Neutrophil (primary cell): ENCODE data around the gene ABHD4.

Experiments used
- H3K27ac ChIP-seq: fragments of 200-600 bp; sonication (generic); 2 replicates; pipeline ENCODE4 v1.5.1; 2016; ENCODE audit warnings: mild to moderate bottlenecking, moderate library complexity
- H3K27me3 ChIP-seq: fragments of 200-600 bp; sonication (generic); 2 replicates; pipeline ENCODE4 v1.6.0; 2016; ENCODE audit warnings: mild to moderate bottlenecking
- H3K36me3 ChIP-seq: fragments of 200-600 bp; sonication (generic); 2 replicates; pipeline ENCODE4 v1.5.1; 2017
- H3K4me1 ChIP-seq, 2 experiments: fragments of 200-600 bp in 1 of 2; sonication (generic) in 1 of 2; 1 replicate in 1 of 2; 2 replicates in 1 of 2; pipeline versions ENCODE4 v1.5.1 to v1.6.1; 2013 to 2016; ENCODE audit warnings: low read depth in 1 of 2, low read length in 1 of 2, mild to moderate bottlenecking in 1 of 2, moderate library complexity in 1 of 2; ENCODE audit not compliant: control insufficient read depth in 1 of 2, insufficient read depth in 1 of 2
- H3K4me3 ChIP-seq, 2 experiments: fragments of 200-600 bp in 1 of 2; sonication (generic) in 1 of 2; 1 replicate in 1 of 2; 2 replicates in 1 of 2; pipeline ENCODE4 v1.5.1; 2013 to 2016; ENCODE audit warnings: low read depth in 1 of 2, low read length in 1 of 2, mild to moderate bottlenecking in 1 of 2, moderate library complexity in 1 of 2
- H3K9me3 ChIP-seq: fragments of 200-600 bp; sonication (generic); 2 replicates; pipeline ENCODE4 v1.5.1; 2016
- CTCF ChIP-seq: fragments of 200-600 bp; sonication (generic); IDR thresholded peaks from 2 replicates; pipeline ENCODE4 v1.5.1; 2016; ENCODE audit warnings: antibody characterized with exemption

Gene ABHD4

GRCh38 chr14:22626590-22626989 lies 28.5 kb downstream of the ABHD4 start:
- no peak for TF ChIP-seq CTCF
- Histone ChIP-seq H3K36me3 (no peaks in the 10 kb centered on the region), H3K27me3 (no peaks in the 10 kb centered on the region), H3K27ac (no peak overlapping the region), H3K4me3 (no peak overlapping the region), H3K4me1 (peaks cover 0 to 6% of the 10 kb centered on the region in 2 experiments), H3K9me3 (no peaks in the 10 kb centered on the region)

GRCh38 chr14:22627506-22628263 lies 29.6 kb downstream of the ABHD4 start:
- TF ChIP-seq CTCF: no peak
- no peaks in the 10 kb centered on the region for H3K9me3 ChIP-seq
- no peaks in the 10 kb centered on the region for H3K36me3 ChIP-seq
- H3K4me3 ChIP-seq: no peak overlapping the region
- no peaks in the 10 kb centered on the region for H3K27me3 ChIP-seq
- no peak overlapping the region for H3K27ac ChIP-seq
- peaks cover 0 to 6% of the 10 kb centered on the region in 2 experiments for H3K4me1 ChIP-seq

GRCh38 chr14:22629361-22629760 lies 31.3 kb downstream of the ABHD4 start:
- TF ChIP-seq CTCF: no peak
- Histone ChIP-seq H3K4me3 (no peak overlapping the region), H3K27ac (no peak overlapping the region), H3K9me3 (no peaks in the 10 kb centered on the region), H3K27me3 (no peaks in the 10 kb centered on the region), H3K4me1 (peaks cover 0 to 5% of the 10 kb centered on the region in 2 experiments), H3K36me3 (no peaks in the 10 kb centered on the region)

- Histone ChIP-seq H3K36me3 (no peaks in the 10 kb centered on the region), H3K4me3 (no peak overlapping the region), H3K27ac (no peak overlapping the region), H3K4me1 (no peaks in the 10 kb centered on the region), H3K27me3 (no peaks in the 10 kb centered on the region), H3K9me3 (no peaks in the 10 kb centered on the region)
- no peak for TF ChIP-seq CTCF
These were observed 32.0 kb downstream of the ABHD4 start for GRCh38 chr14:22630066-22630465.

GRCh38 chr14:22630486-22630885 lies 32.4 kb downstream of the ABHD4 start:
- Histone ChIP-seq H3K9me3 (no peaks in the 10 kb centered on the region), H3K27ac (no peak overlapping the region), H3K4me1 (no peaks in the 10 kb centered on the region), H3K27me3 (no peaks in the 10 kb centered on the region), H3K36me3 (no peaks in the 10 kb centered on the region), H3K4me3 (no peak overlapping the region)
- no peak for TF ChIP-seq CTCF
